ENCODE measurements around the gene IL31RA.

Gene IL31RA

DNA sequence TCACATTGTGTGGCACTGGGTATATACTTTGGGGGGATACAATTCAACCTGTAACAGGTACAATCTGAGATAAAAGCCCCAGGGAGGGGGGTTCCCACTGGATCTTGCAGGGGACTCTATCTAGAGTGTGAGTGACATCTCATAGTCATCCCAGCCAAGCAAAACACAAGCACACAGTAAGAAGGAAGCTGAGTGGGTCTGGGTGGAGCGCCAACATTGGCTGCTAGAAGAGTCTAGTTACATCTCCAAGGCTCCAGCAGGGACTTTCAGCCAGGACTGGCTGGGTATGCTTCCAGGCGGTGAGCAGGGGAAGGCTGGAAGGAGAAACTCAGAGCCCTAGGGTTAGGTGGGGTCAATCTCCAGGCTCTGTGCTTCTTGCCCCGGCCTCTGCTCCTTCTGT lies 53.0 kb downstream of the IL31RA start:
- no peak for DNase-seq

DNA sequence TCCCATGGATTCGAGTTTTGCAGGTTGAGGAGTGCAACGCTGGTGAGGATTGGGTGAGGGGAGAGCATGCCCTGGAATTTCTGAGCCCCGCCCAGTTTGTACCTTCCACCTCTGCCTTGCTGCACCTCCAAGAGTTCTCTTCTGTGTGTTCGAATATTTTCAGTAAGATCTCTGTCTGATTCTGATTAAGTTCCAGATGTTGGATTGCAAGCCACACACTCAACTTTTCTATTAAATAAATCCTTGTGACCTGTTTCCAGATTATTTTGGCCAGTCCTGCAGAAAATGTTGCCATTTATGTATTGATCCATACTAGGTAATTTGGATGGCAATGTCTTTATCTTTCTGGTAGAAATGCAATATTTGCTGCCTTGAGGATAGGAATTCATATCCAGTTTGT lies 54.1 kb downstream of the IL31RA start:
- DNase-seq = no peak

DNA sequence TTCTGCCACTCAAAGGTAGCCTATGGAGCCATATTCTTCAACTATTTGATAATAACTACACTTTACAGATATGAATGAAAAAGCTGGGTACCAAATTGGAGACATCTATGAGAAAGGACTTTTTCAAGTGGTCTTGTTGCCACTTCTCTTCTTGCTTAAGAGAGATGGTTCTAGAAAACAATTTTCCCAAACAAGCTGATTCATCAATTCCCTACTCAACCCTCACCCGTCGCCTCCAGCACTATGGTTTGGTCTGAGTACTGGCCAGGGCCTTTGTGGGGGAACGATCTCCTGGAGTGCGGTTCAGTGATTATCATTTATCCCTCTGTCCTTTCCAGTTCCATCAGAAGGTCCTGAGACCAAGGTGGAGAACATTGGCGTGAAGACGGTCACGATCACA lies 56.8 kb downstream of the IL31RA start:
- DNase-seq = no peak

DNA sequence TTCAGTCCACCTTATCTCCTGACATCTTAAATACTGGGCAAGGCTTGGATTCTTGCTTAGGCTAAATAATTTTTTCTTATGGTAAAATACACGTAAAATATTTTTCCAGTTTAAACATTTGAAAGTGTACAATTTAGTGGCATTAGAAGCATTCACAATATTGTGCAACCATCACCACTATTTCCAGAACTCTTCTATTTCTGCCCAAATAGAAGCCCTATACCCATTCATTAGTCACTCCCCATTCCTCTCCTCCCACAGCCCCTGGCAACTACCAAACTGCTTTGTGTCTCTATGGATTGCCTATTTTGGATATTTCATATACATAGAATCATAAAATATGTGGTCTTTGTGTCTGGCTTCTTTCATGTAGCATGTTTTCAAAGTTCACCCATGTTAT lies 57.6 kb downstream of the IL31RA start:
- DNase-seq = no peak

DNA sequence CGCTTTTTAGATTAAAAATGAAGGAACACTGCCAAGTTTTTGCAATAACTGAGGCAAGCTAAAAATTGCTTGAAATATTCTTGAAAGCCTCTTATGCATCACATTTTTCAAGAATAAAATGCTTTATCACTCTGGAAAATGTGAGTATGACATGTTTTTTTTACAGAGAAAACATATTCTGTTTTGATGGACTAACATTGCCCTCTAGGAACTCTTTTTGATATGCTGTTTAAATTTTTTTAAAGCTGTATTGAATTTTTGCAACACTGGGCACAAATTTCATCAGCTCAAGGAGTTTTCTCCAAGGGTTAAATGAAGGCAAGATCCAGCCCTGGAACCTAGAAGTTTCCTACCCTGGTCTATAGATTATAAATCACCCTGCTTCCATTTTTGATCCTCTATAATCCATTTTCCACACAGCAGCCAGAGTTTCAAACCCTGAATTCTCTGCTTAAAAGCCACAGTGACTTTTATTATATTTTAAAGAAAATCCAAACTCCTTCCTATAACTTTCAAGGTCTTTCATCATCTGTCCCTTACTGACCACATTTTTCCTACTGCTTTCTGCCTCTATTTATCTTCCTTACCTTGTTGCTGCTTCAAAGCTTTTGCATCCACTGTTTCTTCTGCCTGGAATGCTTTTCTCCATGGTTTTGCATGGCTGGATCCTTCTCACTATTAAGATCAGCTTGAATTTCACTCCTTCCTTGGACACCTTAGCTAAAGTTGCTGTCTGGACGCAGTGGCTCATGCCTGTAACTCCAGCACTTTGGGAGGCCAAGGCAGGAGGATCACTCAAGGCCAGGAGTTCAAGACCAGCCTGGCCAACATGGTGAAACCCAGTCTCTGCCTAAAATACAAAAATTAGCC lies 60.9 kb downstream of the IL31RA start:
- no peak for DNase-seq

DNA sequence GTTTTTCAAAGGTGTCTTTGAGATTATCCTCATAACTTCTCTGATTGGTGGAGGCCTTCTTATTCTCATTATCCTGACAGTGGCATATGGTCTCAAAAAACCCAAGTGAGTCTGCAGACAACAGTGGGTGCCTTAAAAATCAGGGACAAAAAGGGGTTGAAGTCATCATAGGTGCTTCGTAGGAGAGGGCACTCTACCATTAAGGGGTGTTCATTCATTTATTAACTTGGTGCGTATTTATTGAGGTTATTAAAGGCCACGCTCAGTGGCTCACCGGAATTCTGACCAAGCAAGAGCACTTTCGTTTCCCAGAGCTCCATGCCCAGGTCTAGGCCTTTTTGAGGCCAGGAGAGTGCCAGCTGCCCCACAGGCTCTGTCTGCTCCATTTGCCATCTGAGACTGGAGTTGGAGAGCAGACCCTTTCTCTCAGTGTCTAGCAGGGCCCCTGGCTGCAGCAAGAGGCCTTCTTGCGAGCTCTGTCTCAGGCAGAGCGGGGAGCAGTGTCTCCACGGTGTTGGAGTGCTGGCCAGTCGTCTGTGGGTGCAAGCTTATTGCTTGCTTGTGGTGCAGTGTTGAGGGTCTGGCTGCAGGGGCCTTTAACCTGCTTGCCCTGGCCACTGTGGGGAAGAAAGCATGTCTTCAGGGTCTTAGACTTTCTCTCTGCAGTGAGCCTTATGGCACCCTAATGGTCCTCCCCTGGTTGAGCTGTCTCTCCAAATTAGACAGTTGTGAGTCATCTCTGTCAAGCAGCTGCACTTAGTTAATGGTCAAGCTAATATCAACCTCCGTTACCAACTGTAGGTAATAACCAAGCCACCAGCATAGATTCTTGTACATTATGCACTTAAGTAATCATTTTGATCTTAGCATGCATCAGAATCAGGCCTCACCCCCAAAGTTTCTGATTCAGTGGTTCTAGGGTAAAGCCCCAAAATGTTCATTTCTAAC lies 62.6 kb downstream of the IL31RA start:
- no peak for DNase-seq

DNA sequence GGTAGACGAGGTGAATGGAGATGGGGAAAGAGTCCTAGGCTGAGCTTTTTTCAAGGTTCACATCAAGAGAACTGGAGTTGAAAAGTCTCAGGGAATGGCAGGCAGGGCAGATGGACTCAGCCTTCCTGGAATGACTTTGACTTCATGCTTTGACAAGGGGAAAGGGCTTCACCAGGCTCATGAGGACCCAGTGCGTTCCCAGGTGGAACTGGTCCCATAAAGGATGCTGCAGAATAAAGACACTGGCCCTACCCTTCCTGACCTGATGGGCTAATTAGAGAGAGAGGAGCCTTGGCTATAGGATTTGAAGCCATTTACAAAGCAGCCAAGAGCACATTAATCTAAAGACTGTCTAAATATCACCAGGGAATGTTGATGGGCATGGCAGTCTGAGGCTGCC lies 63.8 kb downstream of the IL31RA start:
- no peak for DNase-seq

DNA sequence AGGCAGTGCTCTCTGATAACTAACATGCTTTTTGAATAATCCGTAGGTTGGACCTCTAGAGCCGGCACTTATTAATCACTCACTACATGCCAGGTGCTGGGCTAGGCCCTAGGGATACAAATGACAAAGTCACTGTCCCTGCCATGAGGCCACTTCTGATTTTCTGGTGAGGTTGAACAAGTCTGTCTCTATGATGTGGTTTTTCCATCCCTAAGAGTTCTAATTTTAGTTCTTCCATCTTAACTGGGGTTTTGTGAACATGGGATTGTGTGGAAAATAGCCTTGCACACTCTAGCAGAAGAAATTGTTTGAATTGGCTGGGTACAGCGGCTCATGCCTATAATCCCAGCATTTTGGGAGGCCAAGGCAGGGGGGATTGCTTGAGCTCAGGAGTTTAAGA lies 64.6 kb downstream of the IL31RA start:
- DNase-seq = no peak

DNA sequence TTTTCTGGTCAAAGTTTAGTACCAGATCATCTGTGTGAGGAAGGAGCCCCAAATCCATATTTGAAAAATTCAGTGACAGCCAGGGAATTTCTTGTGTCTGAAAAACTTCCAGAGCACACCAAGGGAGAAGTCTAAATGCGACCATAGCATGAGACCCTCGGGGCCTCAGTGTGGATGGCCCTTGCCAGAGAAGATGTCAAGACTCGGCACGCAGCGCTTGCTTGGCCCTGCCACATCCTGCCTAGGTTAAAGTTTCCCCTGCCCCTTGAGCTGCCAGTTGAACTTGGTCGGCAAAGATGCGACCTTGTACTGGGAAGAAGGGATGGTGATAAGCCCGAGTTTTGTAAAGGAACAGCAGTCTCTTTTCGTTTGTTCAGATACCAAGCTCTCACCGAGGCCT lies 65.8 kb downstream of the IL31RA start:
- no peak for DNase-seq

DNA sequence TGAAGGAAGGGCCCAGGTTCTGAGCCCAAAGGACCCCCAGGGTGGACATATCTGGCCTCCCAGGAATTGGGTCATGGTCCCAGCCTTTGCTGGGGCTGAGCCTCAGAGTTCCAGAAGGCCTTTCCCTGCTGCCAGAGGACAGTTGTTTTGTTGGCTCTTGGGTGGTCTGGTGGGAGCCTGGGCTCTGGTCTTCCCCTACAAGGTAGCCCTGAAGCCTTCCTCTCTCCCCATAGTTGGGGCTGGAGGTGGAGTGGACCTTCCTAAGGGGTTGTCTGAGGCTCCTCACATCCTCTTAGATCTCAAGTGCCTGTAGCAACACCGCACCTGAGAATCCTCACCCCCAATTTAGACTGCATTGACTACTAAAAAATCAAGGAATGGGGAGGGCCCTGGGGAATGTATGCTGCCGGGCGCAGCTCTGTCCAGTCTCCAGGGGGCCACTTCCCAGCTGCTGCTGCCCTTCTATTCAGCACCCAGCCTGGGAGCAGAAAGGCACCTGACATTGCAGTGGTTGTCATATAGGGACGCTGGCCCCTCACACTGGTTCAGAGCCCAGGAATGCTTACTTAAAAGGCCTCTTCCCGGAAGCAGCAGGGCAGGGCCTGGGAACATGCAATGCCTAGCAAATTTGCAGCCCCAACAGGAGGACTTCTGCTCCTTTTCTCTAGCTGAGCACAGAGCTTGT lies 66.4 kb downstream of the IL31RA start:
- no peak for DNase-seq

DNA sequence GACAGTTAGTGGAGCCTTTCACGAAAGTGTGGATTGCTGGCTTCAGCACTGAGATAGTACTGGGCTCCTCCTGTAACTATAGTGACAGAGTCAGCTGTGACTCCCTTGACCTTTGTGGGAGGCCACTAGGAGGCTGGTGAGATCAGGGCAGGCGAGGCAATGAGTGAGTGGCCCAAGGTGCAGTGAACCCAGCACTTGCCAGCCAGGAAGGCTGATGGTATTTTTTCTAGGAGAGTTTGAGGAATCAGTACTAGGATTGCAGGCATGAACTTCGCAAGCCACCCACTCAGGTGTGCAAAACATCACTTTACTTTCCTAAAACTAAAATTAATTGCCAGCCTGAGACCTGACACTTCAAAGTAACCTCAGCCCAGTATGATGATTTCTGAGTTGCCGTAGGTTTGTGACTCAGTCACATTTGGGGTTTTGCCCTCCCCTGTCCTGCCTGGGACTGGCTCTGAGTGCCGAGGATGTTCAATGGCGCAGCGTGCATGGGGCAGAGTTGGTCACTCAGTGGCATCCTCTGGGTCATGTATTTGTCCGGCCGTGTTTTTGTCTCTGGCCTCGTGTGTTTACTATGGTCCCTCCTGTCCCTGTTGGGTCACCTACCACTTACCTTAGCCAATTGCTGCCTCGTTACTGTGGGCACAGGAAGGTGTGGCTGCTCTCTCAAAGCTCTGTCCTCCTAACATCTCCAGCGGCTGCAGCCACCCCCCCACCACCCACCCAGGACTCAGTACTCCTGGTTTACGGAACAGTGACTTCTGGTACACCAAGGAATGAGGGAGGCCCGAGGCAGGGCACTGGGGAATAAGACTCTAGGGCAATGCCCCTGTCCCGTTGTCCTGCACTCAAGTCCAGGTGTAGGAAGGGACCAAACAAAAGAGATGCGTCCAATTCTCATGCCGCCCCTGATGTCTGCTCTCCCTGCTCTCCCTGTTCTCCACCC lies 67.2 kb downstream of the IL31RA start:
- DNase-seq = no peak

DNA sequence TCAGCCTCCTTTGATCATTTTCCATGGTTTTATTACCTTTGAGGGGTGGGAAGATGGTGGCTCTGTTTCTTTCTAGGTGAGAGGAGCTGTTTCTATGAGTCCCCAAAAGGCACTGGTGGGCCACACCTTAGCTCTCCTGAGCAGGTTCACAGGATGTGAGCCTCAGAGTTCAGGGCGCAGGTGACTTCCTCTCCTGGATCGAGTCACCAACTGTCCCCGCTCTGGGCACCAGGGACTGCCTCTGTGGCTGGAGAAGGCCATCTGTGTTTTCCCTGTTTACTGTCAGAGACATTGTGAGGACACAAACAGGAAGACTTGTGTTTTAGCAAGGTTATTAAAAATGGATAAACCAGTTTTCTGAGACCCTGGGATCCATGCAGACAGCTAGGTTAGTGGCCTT lies 68.5 kb downstream of the IL31RA start:
- no peak for DNase-seq

DNA sequence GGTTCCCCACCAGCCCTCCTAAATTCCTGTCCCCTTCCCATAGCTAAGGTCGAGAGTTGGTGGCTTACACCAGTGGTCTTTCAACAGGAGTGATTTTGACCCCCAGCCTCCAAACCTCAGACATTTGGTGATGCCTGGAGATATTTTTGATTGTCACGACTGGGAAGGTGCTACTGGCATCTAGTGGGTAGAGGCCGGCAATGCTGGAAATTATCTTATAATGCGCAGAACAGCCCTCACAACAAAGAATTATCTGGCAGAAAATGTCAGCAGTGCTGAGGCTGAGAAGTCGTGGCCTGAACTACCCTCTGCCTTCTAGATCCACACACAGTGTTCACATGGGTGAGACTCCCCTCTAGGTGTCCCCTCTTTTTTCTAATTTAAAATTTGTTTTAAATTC lies 69.6 kb downstream of the IL31RA start:
- DNase-seq = peak in 1 of 2 experiments; percentile 1

DNA sequence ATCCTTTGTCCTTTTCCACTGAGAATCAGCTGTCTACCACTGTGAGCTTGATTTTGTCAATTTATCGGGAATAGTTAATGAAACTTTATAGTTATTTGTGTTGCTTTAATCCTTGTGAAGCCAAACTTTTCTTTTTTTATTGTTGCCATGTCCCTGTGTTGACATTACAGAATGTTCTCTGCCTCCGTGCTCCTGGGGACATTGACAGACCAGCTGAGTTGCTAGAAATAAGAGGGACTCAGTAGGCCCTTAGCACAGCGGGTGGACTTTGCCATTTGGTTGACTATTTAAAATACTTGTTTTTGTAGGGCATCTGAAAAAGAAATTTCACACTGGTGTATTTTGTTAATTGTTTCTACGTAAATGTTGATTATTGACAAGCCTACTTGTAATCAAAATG lies 70.5 kb downstream of the IL31RA start:
- no peak for DNase-seq

DNA sequence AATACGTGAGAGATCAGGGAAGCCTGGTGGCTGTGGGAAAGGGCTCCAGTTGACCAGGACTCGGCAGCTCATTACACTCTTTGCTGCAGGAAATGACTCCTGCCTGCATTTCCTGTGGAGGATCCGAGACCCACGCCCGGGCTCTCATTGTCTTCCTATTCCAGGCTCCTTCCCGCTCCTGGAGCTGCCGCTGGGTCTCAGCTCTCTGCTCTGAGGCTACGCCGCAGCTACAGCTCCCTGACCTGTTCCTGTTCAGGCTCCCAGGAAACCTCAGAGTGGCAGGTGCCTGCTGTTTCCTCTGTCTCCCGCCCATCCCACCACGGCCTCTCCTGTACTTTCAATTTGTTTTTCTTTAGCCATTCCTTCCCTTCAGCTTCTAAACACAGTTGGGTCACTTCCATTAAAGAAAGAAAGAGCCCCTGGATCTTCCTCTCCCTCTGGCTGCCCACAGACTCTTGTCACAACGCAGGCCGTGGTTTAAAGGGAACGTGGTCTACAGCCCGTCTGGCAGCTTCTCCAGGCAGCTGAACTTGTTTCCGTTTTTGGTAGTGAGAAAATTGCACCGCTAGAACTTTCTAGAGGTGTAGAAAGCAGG lies 72.1 kb downstream of the IL31RA start:
- DNase-seq = peak; percentile 21 to 35

DNA sequence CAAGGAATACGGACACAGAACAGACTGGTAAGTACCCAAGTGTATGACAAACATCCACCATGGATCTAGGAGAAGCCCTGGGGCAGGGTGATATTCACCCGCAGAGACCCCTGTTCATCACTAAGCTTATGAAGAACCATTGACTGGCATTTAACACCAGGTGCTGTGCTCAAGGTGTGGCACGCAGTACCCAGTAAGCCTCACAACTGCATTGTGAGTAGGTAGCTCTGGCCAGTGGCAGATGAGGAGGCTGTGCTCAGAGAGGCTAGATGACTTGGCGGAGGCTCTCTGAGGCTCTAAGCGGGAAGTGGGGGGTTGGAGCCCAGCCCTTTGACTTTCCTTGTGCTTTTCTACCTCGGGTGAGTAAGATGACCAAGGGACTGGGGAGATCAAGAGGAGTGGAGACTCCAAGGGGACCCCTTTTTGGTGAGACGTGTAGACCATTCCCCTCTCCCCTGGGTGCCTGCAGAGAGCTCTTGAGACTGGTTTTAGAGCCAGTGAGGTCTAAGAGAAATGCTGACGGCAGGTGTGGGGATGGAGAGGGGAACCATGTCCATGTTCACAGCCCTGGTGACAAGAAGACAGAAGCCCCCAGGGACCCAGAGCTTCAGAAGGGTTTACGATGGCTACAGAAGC lies 72.8 kb downstream of the IL31RA start:
- DNase-seq = no peak

DNA sequence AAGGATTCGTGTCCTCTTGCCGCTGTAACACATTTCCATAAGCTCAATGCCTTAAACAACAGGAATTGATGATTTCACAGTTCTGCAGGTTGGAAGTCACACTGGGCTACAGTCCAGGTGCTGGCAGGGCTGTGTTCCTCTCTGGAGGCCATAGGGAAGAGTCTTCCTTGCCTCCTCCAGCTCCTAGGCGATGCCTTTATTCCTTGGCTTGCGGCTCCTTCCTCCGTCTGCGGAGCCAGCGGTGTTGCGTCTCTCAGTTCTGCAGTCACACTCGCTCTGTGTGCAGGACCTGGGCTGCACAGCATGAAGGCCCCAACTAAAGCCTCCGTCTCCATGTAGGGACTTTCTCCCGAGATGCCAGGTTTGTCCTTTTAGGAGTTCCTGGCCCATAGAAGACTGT lies 73.6 kb downstream of the IL31RA start:
- no peak for DNase-seq

DNA sequence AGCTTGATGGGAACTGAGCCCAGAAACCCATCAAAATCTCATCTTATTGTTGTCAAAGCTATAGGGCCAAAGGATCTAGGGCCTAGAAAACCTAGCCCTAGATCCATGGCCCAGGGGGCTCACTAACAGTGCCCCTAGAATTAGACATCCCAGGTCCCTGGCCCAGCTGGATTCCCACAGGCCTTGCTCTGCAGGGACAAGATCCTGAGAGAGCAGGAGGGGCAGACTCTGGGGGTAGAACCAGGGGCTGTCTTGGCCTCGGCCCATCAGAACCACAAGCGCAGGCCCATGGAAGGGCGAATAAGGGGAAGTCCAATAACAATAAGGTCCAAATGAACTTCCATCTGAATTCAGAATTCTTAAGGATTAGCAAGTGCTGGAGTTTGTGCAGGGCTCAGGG lies 74.0 kb downstream of the IL31RA start:
- DNase-seq = no peak

DNA sequence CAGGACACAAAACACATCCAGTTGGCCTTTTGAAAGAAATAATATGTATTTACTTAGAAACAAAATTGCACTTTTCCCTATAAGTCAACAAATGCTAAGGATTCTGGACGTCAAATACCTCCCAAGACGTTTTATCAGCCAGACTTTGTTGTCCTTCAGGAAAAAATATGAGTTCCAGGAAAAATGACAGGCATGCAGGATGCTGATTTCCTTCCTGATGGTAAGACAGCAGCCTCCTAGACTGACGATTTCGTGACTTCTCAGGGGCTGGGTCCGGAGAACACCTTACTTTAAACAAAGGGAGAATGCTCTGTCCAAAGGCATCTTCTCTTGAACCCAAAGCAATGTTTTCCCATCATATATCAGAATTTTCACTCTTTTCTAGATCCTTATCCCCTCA lies 74.6 kb downstream of the IL31RA start:
- DNase-seq = no peak

DNA sequence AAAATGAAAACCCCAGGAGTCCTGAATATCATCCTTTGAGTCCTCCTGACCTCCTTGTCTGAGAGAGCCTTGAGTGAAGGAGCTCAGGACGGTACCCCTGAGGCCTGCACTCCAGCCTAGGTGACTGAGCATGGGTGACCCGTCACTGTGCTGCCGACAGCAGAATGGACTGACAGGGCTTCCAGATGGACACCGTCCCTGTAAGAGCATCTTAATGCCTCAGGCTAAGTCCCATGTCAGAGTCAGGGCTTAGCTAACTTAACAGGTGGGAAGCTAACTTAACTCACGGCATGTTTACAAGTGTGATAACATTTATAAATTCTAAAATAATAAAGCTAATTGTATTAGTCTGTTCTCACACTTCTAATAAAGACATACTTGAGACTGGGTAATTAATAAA lies 75.3 kb downstream of the IL31RA start:
- DNase-seq = no peak
